ENCODE data around the gene MYOM3.

DNA sequence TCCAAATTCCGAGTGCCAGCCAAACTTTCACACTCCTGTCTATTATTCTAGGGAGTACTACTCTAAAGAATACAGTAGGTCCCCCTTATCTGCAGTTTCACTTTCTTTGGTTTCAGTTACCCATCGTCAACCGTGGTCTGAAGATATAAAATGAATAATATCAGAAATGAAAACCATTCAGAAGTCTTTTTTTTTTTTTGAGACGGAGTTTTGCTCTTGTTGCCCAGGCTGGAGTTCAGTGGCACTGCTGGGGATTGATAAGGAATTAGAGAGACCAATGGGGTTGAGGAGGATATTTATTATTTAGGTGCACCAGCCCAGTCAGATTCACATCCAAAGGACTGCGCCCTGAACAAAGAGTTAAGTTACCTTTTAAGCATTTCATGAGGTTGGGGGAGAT lies 79.0 kb downstream of the MYOM3 start:
- TF ChIP-seq, protein P1, sequence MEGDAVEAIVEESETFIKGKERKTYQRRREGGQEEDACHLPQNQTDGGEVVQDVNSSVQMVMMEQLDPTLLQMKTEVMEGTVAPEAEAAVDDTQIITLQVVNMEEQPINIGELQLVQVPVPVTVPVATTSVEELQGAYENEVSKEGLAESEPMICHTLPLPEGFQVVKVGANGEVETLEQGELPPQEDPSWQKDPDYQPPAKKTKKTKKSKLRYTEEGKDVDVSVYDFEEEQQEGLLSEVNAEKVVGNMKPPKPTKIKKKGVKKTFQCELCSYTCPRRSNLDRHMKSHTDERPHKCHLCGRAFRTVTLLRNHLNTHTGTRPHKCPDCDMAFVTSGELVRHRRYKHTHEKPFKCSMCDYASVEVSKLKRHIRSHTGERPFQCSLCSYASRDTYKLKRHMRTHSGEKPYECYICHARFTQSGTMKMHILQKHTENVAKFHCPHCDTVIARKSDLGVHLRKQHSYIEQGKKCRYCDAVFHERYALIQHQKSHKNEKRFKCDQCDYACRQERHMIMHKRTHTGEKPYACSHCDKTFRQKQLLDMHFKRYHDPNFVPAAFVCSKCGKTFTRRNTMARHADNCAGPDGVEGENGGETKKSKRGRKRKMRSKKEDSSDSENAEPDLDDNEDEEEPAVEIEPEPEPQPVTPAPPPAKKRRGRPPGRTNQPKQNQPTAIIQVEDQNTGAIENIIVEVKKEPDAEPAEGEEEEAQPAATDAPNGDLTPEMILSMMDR (IDR thresholded peaks at IDR 0.05), result no peak
- TF ChIP-seq EP300 (IDR thresholded peaks at IDR 0.05) (no peak), POLR2A (IDR thresholded peaks at IDR 0.05) (no peak)
